ENCODE data around the gene SEMA4F.
"Not testable (repeated sequence)": the region's sequence is repeated elsewhere in the genome, so short reads cannot be mapped to it uniquely, and the experiment has no call there.

GRCh38 chr2:74630454-74630853 is 23.6 kb upstream of the SEMA4F start:
- TF ChIP-seq POLR2AphosphoS5 (IDR thresholded peaks at IDR 0.05); CTCF (IDR thresholded peaks at IDR 0.05); EP300 (IDR thresholded peaks at IDR 0.05); POLR2A (IDR thresholded peaks at IDR 0.05; ENCODE audit: low read depth): not testable (repeated sequence)
